T-helper 9 cell (primary cell): Measurements from ENCODE around the gene RELT.
"Not testable (repeated sequence)": the region's sequence is repeated elsewhere in the genome, so short reads cannot be mapped to it uniquely, and the experiment has no call there.

Source experiments
- DNase-seq: peaks from one replicate; pipeline ENCODE4 v3.0.0-alpha.2; 2020

Gene RELT

DNA sequence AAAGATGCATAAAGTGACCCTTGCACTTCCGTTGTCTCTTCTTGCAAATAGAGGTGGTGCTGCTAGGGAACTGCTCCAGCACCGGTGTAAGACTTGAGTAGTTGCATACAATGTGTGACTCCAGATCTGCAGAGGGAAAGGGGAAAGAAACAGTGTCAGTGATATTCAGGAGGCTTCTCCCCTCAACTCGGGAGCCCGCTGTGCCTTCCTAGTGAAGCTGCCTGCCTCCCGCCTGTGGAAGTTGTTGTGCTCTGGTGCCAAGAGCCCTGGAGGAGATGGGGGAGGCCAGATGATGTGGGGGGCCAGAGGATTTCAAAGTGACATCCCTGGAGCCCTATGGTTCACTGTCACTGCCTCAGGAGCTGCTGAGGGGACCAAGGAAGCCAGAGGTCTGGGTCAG, 30.4 kb downstream of the RELT start:
- no peak for DNase-seq

DNA sequence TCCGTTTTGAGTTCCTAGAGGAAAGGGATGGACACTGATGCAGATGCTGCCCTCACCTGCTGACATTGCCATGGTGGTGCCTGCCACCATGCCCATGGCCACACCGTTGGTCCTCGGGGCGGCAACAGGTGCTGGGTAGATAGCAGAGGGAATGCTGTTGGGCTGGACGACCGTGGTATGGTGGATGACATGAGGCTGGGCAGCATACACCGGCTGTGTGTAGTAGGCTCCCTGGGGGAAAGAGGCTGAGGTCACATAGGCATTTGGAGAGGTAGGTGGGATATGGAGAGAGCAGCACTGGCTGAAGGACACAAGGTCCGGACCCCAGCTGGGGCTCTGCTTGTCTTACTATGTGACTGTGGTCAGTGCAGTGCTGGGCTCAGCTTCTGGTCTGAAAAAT, 33.2 kb downstream of the RELT start:
- DNase-seq = no peak

DNA sequence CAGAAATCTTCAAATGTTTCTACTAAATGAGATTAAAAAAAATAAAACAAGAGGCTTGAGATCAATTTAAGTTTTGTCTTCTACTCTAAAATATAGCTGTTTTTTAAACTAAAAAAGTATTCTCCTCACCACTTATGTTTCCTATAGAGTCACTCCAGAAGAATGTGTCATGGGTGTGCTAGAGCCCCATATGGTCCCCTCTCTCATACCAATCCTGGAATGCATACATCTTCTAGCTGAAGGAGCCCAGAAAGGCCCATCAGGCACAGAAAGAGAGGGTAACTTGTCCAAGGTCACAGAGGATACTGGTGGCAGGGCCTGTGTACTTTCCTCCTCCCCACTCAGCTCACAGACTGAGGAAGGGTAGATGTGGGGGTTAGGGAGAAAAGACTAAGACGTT, 34.4 kb downstream of the RELT start:
- no peak for DNase-seq

DNA sequence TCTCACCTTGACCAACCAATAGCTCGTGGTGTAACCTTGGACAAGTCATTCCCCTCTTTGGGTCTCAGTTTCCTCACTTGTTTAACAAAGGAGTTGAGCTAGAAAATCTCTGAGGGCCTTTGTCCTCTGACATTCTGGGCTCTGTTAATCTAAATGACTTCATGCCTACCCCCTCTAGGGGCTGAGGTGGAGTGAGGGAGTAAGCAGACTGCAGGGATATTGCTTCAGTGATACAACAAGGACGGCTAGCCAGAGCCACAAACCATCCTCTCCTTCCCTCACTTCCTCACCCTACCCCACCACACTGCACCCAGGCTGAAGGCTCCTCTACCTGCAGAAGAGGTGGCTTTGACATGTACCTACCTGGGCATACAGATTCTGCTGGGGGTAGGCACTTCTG, 34.8 kb downstream of the RELT start:
- no peak for DNase-seq

DNA sequence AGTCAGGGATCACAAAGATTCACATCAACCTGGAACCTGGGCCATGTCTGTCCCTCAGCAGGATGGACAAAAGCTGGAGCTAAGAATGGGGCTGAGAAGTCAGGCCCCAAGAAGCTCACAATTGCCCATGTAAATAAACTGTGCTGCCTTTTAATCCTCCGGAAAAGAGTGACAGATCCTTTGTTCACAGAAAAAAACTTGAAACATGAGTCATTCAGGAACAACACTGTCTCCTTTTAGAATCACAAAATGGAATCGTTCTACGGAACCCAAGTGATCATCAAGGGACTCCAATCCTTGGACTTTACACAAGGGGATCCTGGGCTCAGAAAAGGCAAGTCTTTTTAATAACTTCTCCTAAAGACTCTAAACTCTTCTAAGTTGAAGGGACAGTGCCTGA, 36.1 kb downstream of the RELT start:
- no peak for DNase-seq

DNA sequence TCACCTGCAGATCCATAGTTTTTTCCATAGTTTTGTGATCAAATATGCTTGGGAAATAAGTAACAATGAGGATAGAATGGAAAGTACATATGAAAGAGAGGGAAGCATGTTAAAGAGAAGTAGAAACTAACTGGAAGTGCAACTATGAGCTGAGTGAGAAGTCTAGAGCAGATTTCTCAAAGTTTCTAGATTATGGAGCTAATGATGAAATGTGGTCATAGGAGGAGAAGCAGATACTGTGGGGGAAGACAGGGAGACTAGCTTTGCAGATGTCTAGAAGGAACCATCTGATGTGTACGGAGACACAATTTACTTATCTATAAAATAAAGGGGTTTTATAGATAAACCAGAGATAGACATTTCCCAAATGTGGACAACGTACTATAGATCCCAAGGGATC, 37.1 kb downstream of the RELT start:
- DNase-seq = no peak

DNA sequence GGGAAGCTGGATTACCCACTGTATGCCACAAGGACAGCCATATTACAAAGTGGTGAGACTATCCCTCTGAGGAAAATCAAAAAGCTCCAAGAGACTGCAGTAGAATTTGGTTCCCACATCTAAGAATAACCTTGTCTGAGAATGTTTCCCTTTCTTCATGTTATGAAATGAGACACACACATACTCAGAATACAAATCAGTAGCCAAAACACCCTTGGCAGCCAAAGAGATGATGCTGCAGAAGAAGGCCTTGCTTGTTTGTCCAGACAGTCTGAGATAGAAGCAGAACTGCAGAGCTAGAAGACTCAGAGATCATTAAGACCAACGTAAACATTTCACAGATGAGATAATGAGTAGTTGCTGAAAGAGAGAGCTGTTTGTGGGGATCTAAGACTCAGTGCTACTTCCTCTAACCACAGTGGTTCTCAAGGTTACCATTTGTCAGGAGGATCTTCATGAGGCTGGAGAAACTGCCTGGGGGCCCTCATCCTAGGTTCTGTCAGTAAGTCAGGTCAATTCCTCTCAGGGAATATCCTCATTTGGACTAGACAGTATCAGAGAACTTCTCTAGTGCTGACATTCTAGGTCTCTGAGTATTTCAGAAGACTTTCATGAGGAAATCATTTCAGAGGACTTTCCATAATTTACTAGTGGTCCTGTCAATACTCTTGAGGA, 38.9 kb downstream of the RELT start:
- DNase-seq = no peak

DNA sequence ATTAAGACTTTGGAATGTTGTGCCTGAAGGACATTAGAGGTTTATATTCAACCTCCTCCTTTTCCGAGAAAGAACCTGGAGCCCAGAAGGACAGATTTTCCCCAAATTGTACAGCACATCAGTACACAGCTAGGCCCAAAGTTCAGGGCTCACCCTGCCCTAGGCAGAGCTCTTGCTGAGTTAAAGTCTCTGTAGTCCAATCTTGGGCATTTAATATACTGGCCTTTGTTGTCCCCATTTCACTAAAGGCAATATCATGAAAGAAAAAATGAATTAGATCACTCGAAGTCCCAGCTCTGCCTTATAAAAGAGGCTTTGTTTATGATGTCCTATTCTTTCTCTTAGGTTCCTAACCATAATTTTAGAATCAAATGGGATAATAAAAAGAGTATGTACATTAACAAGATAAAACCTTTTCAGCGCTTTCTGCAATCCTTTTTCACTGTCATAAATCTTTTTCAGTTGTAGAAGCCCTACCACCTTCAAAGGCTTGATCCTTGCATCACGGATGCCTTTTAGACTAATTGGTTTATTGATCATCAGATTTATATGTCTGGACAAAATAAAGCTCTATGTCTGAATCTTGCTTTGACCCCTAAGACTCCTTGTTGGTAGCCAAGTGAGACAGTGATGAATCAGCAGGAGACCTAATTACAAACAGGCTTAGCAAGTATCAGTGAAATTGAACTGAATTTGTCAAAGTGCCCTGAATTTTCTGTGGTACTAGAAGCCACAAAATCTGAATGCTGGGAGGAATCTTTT, 39.8 kb downstream of the RELT start:
- no peak for DNase-seq

DNA sequence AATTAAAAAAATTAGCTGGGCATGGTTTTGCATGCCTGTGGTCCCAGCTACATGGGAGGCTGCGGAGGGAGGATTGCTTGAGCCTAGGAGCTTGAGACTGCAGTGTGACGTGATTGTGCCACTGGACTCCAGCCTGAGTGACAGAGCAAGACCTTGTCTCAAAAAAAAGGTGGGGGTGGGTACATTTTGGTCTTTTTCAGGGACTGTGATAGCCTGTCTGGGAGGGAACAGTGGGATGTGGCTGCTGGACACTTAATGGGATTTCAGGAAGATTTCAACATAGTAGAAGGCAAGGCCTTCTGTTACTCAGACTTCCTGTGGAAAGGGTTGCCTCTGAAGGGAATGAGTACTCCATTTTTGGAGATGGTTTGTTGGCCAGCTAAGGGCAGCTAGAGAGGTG, 40.6 kb downstream of the RELT start:
- no peak for DNase-seq

DNA sequence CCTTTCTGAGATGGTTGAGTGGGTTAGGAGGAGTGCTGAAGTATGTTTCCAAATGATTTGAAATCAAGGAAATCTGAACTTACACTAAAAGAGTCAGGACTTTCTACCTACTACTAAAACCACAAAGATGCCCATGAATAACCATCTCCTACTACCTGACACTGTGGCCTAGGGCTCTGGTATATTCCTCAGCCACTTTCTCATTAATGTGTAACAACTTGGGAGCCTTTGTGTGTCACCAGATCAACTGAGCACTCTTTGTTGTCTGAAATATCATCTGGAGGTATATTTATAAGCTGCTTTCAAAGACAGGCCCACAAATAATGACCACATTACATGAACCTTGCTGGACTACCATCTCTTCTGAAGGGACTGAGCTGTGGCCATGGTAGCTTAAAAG, 43.9 kb downstream of the RELT start:
- DNase-seq = no peak

DNA sequence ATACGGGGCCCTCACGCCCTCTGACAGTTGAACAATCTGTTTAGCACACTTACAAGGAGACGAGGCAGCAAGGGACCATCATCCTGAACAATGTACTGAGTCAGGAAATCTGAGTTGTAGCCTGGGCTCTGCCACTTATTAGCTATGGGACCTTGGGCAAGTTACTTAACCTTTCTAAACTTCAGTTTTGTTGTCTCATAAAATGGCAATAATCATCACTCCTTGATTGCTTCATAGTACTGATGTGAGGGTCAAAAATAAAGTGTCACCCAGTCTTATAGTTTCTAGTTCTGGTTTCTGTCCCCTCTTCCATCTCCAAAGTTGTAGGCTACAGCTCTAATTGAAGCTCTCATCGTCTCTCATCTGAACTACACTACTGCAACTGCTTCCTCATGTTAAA, 46.7 kb downstream of the RELT start:
- no peak for DNase-seq

DNA sequence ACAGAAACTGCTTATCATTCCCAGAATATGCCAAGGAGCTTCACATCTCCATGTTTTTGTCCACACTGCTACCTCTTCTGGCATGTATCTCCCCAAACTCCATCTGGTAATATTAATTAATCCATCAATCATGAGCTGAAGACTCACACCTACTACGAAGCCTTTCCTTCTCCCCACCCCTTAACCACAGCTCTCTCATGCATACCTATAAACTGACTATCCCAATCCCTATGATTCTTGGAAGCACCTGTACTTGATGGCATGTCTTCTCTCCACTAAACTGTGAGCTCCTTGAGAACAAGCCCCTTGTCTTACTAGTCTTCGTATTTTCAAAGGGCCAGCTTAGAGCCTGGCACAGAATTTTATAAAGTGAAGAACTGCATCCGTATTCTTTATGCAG, 47.3 kb downstream of the RELT start:
- DNase-seq = no peak

DNA sequence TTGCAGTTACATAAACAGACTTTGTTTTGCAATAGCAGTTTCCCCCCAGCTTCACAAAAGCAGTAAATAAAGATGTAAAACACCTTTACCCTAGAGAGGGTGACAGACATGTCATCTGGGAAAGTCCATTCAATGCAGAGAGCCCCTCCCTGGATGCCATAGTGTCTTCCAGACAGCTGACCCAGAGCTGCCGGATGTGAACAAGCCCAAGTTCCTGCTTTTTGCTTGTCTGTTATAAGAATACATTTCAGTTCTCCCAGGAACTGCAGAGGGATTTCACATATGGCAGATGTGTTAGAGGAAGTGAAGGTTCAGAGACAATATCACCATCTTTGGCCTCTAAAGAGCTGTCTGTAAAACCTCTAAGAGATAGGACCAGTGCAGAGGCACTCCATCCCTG, 48.9 kb downstream of the RELT start:
- DNase-seq = no peak

DNA sequence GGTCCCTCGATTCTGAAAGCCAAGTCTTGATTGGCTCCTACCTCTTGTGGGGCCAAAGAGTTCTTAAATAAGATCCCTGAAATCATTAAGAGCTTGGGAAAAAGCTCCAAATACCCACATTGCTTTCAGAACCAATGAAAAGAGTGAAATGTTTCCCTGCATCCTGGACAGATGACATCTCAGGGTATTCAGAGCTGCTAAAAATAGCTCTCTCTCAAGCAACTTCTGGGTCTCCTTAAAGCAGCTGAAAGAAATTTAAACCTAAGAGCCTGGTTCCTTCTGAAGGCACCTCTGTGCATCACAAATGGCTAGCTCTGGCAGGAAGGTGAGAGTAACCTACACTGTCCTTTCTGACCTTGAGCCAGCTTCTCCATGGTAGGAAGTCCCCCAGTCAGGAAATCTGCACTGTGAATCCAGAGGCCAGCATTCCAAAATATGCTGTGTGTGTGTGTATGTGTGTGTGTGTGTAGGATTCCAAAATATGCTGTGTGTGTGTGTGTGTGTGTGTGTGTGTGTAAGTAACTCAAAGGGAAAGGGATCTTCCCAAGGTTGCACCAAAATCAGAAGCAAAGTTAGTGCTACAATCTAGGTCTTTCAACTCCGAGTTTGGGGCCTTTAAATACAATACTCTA, 50.1 kb downstream of the RELT start:
- DNase-seq = no peak

DNA sequence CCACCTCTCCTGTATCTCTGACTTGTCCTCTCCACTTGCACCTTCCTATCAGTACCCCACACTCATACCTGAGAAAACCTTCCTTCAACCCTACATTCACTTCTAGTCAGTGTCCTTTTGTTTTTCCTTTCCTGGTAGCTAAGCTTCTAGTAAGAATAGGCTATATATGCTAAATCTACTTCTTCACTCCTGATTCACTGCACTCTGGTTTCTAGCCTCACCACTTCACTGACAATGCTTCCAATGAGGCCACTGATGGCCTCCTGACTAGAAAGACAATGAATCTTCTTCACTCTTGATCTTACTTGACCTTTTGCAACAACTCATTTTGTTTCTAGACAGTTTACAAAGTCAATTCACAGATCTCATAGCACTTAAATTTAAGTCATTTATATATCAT, 52.0 kb downstream of the RELT start:
- no peak for DNase-seq

DNA sequence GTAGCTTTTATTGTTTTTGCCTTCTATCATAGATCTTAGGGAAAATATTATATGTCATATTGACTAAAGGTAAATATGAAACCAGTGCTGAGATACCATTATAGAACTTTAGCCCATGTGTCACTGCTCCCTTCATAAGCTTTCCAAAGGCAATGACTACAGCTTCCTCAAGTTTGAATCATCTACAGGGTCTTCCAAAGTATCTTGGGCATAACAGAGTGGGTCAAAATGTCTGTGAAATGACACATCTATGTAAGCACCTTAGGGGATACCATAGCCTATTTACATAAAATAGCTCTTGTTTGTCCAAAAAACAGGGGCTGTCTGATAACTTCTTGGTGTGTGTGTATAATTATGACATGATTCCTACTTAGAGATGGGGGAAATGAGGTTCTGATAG, 52.5 kb downstream of the RELT start:
- no peak for DNase-seq

DNA sequence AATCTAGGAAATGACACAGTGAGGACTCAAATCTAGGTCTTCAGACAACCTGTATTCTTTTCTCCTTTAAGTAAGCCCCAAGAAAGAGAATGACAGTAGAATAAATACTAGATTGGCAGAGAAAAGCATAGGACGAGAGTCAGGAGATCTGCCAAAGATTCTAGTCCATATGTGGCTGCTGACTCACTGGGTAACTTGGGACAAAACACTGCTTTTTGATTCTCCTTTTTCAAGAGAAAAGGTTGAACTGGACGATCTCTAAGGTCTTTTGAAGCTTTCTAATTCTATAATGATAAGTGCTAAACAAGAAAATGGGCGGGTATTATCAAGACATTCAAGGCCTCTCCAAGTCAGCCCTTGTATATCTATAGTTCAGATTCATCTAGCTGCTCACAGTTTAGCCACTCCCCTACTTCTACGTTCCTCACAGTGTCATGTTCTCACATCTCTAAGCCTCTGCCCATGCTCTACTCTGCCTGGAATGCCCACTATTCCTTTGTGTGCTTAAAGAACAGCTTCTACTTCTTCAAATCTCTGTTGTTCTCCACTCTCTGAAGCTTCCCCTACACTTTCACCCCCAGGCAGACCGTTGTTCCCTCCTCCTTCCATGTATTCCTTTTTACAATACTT, 53.0 kb downstream of the RELT start:
- no peak for DNase-seq

DNA sequence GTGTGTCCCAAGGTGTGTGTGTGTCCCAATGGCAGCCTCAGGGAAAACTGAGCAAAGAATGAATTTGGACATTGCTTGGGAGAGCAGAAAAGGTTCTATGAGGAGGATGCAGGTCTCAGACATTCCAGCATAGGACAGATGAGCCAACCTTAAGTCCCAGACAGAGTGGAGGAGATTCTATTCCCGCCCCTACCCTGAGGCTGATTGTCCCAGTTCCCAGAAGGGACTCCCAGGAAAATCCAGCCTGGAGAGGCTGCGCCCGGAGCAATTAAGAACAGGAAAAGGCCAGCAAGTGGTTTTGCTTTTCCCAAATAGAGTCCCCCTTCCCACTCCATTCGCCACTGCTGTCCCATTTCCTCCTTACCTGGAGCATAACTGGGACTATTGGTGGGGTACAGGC, 54.1 kb downstream of the RELT start:
- DNase-seq = no peak

DNA sequence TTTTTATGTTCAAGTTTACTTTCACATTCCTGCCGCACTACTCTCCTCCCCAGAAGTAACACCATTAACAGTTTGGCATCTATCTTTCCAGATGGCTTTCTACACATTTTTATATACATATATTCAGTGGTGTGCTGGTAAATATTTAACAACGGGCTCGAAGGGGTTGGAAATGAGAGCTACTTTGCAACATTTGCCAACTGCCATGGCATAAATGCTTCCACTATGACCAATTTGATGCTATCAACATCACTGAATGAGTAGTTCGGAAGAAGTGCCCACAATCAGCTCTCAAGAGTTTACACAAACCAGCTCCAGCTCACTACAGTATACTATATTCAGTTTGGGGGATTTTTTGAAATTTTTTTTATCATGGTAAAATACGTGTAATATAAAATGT, 55.2 kb downstream of the RELT start:
- DNase-seq = no peak

DNA sequence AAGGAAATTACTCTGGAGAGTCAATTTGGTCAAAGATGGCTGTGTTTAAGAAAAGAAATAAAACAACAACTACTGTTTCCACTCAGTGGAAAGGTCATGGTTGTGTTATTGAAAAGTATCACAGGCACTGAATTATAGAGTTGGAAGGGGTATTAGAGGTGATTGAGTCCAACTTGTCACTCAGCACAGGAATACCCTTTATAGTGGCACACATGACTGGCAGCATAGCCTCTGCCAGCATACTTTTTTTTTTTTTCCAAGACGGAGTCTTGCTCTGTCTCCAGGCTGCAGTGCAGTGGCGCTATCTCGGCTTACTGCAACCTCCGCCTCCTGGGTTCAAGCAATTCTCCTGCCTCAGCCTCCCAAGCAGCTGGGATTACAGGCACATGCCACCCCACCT, 60.7 kb downstream of the RELT start:
- not testable (repeated sequence) for DNase-seq

DNA sequence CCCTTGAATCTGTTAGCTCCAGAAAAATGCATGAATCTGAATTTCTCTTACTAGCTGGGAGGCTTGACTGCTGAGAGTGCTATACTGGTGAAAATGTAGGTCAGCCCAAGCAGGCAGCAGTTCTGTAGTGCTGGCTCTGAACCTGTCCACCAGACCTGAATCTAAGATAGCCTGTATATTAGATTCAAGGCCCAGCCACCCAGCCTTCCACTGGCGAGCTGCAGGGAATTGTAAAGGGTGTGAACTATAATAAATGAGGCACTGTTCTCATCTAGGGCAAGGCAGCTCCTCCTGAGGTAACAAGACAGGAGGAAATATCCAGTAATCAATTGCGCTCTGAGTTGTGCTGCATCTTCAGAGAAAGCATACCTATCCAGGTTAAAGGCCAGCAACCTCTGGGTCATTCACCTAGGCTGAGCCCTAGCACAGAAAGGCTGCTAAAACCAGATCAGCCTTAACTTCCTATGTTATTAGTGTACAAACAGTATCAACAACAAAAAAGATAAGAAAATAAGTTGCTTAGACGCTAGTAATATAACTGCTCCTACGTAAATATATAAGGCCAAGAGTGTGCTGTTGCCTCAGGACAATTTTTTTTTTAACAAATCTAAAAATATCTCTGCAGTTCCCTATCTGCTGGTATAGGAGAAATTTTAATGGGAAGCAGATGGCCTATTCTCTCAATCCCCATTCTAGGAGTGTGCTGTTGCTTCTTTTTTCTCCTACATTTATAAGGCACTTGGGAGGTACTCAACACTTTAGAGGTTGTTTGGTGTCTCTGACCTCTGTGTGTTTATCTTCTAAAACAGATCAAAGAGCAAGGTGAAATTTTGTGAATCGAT, 63.0 kb downstream of the RELT start:
- DNase-seq = no peak

DNA sequence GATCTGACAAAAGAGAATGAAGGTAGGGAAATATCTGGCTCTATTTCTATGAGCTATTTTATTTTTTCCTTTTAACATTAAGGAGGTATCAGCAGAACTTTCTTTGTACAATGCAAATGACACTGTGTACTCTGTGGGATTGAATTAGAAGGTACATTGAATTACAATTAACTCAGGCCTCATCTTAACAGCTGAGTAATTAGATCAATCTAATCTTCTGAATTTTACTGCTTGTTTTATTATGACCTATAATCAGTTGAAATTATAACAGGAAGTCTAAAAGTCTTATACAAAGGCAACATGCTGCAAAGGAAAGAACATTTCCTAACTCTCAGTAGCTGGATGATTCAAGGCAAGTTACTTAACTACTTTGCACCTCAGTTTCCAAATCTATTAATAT, 69.8 kb downstream of the RELT start:
- DNase-seq = no peak

DNA sequence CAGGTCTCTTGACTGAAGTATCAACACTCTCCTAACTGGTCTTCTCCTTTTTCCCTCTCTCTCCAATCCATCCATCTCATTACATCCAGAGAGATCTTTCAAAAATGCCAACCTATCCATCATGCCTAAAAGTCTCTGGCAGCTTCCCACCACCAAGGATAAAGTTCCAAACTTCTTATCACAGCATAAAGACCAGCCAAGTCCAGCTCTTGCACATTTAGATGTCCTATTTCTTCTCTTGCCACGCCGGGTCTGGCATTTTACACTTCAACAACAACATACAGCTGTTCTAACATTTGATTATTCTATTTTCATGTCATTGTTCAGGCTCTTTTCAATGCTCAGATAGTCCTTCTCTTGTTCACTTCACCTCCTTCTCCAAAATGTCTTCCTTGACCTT, 70.6 kb downstream of the RELT start:
- no peak for DNase-seq
